ENCODE measurements around the gene METTL4. TPM values are rescaled to one million over a fixed set of nuclear protein-coding genes. Genes with fewer than 3 reads are reported as not detected.

METTL4 gene
- total RNA-seq, 2 donors from 2014 or later, result 11.2 to 17.5 TPM

DNA sequence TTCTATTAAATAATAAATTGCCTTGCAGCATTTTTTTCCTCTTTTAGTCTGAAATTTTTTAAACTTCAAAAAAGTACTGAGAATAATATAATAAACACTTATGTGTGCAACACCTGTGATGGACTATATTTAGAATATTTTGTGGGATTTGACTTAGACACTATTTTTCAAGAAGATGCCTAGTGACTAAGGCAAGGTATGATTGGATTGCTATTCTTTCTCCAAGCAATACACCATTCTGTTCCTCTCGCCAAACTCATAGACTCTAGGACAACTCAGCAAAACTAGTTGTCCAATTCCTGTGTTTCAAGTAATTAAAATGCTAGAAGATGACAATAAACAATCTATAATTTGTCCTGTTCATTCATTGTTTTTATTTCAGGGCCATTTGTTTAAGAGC, 75.9 kb downstream of the METTL4 start:
- no peak overlapping the region for H3K27ac Mint-ChIP-seq
- no peaks in the 10 kb centered on the region for H3K27me3 Mint-ChIP-seq (ENCODE audit: insufficient read depth)

DNA sequence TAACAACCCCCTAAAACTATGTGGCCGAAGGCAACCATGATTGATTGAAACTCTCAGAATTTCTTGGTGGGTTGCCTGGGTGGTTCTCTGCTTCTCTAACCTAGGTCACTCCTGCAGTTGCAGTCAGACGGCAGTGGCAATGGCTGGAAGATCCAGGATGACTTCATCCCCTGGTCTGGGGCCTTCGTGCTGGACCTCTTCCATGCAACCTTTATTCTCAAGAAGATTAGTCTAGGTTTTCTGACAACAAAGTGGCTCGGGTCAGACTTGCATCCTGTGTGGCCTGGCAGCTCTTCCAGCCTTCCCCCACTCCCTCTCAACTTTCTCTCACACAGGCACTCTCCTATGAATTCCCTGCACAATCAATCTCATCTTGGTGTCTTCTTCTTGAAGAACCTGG, 76.4 kb downstream of the METTL4 start:
- Mint-ChIP-seq H3K4me1 (peaks cover 13% of the 10 kb centered on the region), H3K4me3 (no peak overlapping the region), H3K27ac (no peak overlapping the region), H3K36me3 (ENCODE audit: low read depth) (no peaks in the 10 kb centered on the region), H3K9me3 (no peaks in the 10 kb centered on the region), H3K27me3 (ENCODE audit: insufficient read depth) (no peaks in the 10 kb centered on the region)
- whole genome bisulfite sequencing, 2 experiments (ENCODE audit: insufficient coverage in 1 of 2, insufficient read length in 1 of 2), result 93 to 100% methylated on average over 2 to 4 of the region's 4 CpGs
- no peak overlapping the region for H3K9ac ChIP-seq (ENCODE audit: extremely low read depth, low read length, poor library complexity, severe bottlenecking)
- H3K4me1 ChIP-seq (ENCODE audit: control insufficient read depth, insufficient read depth, low read length), result peaks cover 14% of the 10 kb centered on the region
- H3K4me3 ChIP-seq (ENCODE audit: low read length), result no peak overlapping the region
- no peaks in the 10 kb centered on the region for H3K27me3 ChIP-seq (ENCODE audit: control insufficient read depth, insufficient read depth, low read length, poor library complexity, severe bottlenecking)
- H3K9me3 ChIP-seq (ENCODE audit: control insufficient read depth, low read length), result peaks cover 14% of the 10 kb centered on the region
- TF ChIP-seq, protein P1, sequence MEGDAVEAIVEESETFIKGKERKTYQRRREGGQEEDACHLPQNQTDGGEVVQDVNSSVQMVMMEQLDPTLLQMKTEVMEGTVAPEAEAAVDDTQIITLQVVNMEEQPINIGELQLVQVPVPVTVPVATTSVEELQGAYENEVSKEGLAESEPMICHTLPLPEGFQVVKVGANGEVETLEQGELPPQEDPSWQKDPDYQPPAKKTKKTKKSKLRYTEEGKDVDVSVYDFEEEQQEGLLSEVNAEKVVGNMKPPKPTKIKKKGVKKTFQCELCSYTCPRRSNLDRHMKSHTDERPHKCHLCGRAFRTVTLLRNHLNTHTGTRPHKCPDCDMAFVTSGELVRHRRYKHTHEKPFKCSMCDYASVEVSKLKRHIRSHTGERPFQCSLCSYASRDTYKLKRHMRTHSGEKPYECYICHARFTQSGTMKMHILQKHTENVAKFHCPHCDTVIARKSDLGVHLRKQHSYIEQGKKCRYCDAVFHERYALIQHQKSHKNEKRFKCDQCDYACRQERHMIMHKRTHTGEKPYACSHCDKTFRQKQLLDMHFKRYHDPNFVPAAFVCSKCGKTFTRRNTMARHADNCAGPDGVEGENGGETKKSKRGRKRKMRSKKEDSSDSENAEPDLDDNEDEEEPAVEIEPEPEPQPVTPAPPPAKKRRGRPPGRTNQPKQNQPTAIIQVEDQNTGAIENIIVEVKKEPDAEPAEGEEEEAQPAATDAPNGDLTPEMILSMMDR (conservative IDR thresholded peaks at IDR 0.05), result no peak
- no peak for DNase-seq
- H3K27ac ChIP-seq (ENCODE audit: low read depth, low read length), result no peak overlapping the region
- H3K36me3 ChIP-seq (ENCODE audit: control insufficient read depth, insufficient read depth, low read length), result no peaks in the 10 kb centered on the region

More for the DNA sequence above, 75.9 kb downstream of the METTL4 start:
- Histone ChIP-seq H3K27ac (ENCODE audit: low read depth, low read length) (no peak overlapping the region), H3K9ac (ENCODE audit: extremely low read depth, low read length, poor library complexity, severe bottlenecking) (no peak overlapping the region), H3K9me3 (ENCODE audit: control insufficient read depth, low read length) (peaks cover 14% of the 10 kb centered on the region), H3K4me3 (ENCODE audit: low read length) (no peak overlapping the region), H3K27me3 (ENCODE audit: control insufficient read depth, insufficient read depth, low read length, poor library complexity, severe bottlenecking) (no peaks in the 10 kb centered on the region), H3K4me1 (ENCODE audit: control insufficient read depth, insufficient read depth, low read length) (peaks cover 14% of the 10 kb centered on the region), H3K36me3 (ENCODE audit: control insufficient read depth, insufficient read depth, low read length) (no peaks in the 10 kb centered on the region)
- Mint-ChIP-seq H3K36me3 (ENCODE audit: low read depth) (no peaks in the 10 kb centered on the region), H3K4me1 (peaks cover 13% of the 10 kb centered on the region), H3K9me3 (no peaks in the 10 kb centered on the region), H3K4me3 (no peak overlapping the region)
- TF ChIP-seq, protein P1 (conservative IDR thresholded peaks at IDR 0.05), result no peak
- 86% methylated on average over 1 of the region's 1 CpG; no CpG with 5 or more reads in 1 of the 2 experiments for WGBS, 2 experiments (ENCODE audit: insufficient coverage in 1 of 2, insufficient read length in 1 of 2)
- no peak for DNase-seq

Other genes starting within 250 kb of the METTL4 start
- gene NDC80, start 52 bp upstream of the METTL4 start, total RNA-seq, result 10 to 100 TPM; 29.7 to 61.8 TPM
- 10 to 100 TPM; 61.8 to 72.5 TPM for gene SMCHD1, start 84.2 kb upstream of the METTL4 start, total RNA-seq

Data from endodermal cell (in vitro differentiated cells).